Naive thymus-derived CD4-positive, alpha-beta T cell (primary cell): Measurements from ENCODE around the gene SLC50A1. TPM values are rescaled to one million over a fixed set of nuclear protein-coding genes. Genes with fewer than 3 reads are reported as not detected.

ENCODE experiments used
- ATAC-seq: fragments of 150-1000 bp; cut with Tn5 transposase; 2 replicates; pipeline ENCODE4 v1.10.0; 2021; ENCODE audit warnings: mild to moderate bottlenecking, moderate library complexity
- CTCF ChIA-PET: fragments of 350-600 bp; sonication (Branson Sonifier 250); formaldehyde crosslinking; loops from one replicate; lab custom pipeline; 2021; ENCODE audit warnings: antibody characterized with exemption; lab: Charles Lee
- POLR2A ChIA-PET: fragments of 350-600 bp; sonication (Branson Sonifier 250); formaldehyde crosslinking; loops from one replicate; lab custom pipeline; 2021; ENCODE audit warnings: antibody characterized with exemption, inconsistent platforms; lab: Charles Lee
- DNase-seq, 9 donors: peaks; one replicate each; pipeline versions ENCODE4 v3.0.0 to v3.0.0-alpha.2; 2020 to 2022; ENCODE audit warnings: mixed read lengths in 1 of 9
- H3K27ac ChIP-seq: one replicate; pipeline ENCODE4 v1.7.0; 2013; ENCODE audit warnings: mild to moderate bottlenecking, low read depth, low read length, moderate library complexity
- H3K27me3 ChIP-seq, 2 donors: one replicate each; pipeline ENCODE4 v1.7.0; 2013; ENCODE audit warnings: low read length in 2 of 2, mild to moderate bottlenecking in 2 of 2, moderate library complexity in 2 of 2; ENCODE audit not compliant: control insufficient read depth in 2 of 2, insufficient read depth in 2 of 2
- H3K36me3 ChIP-seq, 3 experiments: 1 replicate in 2 of 3; 2 replicates in 1 of 3; pipeline ENCODE4 v1.7.0; 2013; ENCODE audit warnings: low read length in 3 of 3, mild to moderate bottlenecking in 3 of 3, moderate library complexity in 1 of 3; ENCODE audit not compliant: insufficient read depth in 3 of 3, control insufficient read depth in 2 of 3
- H3K4me1 ChIP-seq, 2 donors: one replicate each; pipeline ENCODE4 v1.7.0; 2013; ENCODE audit warnings: low read length in 2 of 2, mild to moderate bottlenecking in 2 of 2, moderate library complexity in 1 of 2; ENCODE audit not compliant: control insufficient read depth in 2 of 2, insufficient read depth in 2 of 2
- H3K4me3 ChIP-seq: 2 replicates; pipeline ENCODE4 v1.7.0; 2013; ENCODE audit warnings: mild to moderate bottlenecking, low read length
- H3K9me3 ChIP-seq, 3 experiments: 1 replicate in 2 of 3; 2 replicates in 1 of 3; pipeline ENCODE4 v1.7.0; 2013; ENCODE audit warnings: low read length in 3 of 3; ENCODE audit not compliant: control insufficient read depth in 2 of 3
- H3K27ac Mint-ChIP-seq, 9 donors: one replicate each; pipeline ENCODE4 v1.8.0; 2020 to 2022; ENCODE audit warnings: mixed read lengths in 9 of 9, mild to moderate bottlenecking in 8 of 9, moderate library complexity in 5 of 9, inconsistent platforms in 2 of 9
- H3K27me3 Mint-ChIP-seq, 5 donors: one replicate each; pipeline ENCODE4 v1.8.0; 2021 to 2022; ENCODE audit warnings: mixed read lengths in 5 of 5, mild to moderate bottlenecking in 1 of 5
- H3K36me3 Mint-ChIP-seq, 5 donors: one replicate each; pipeline ENCODE4 v1.8.0; 2020 to 2022; ENCODE audit warnings: mixed read lengths in 5 of 5, mild to moderate bottlenecking in 3 of 5, inconsistent platforms in 1 of 5
- H3K4me1 Mint-ChIP-seq, 7 donors: one replicate each; pipeline ENCODE4 v1.8.0; 2020 to 2022; ENCODE audit warnings: mixed read lengths in 7 of 7, mild to moderate bottlenecking in 3 of 7, inconsistent platforms in 1 of 7
- H3K4me3 Mint-ChIP-seq, 10 donors: one replicate each; pipeline ENCODE4 v1.8.0; 2020 to 2022; ENCODE audit warnings: mild to moderate bottlenecking in 10 of 10, mixed read lengths in 10 of 10, moderate library complexity in 6 of 10, inconsistent platforms in 2 of 10
- H3K9me3 Mint-ChIP-seq, 11 donors: one replicate each; pipeline ENCODE4 v1.8.0; 2020 to 2022; ENCODE audit warnings: mixed read lengths in 11 of 11, mild to moderate bottlenecking in 4 of 11, inconsistent platforms in 1 of 11, moderate library complexity in 1 of 11
- intact Hi-C, 2 donors: fragments of 100-400 bp; cut with micrococcal nuclease; formaldehyde crosslinking; loops; one replicate each; pipeline ENCODE4 v1.15.1; 2023
- polyA plus RNA-seq, 2 donors: library from polyadenylated mRNA; unstranded; fragments of 300-500 nt; fragmentation: Illumina TruSeq; gene quantifications; one replicate each; pipeline ENCODE4 v1.2.3, GENCODE V29; 2021
- total RNA-seq, 6 experiments: library from RNA in 5 of 6; stranded (reverse) in 5 of 6; gene quantifications; 1 replicate in 5 of 6; 2 replicates in 1 of 6; pipeline ENCODE4 v1.2.3 and lab custom pipeline; 2021 to 2026

Gene SLC50A1
- total and polyA plus RNA-seq, 7 experiments from 2014 or later = 21.1 to 64.8 (median 26.6) TPM

GRCh38 chr1:155121249-155121648, 14.4 kb upstream of the SLC50A1 start:
- no peaks in the 10 kb centered on the region for H3K36me3 ChIP-seq
- CTCF ChIA-PET = interaction anchor here (0.5 to 0.9 kb wide), 3 partner anchors 11 to 517 kb away, joined by 3 to 5 read pairs (median 4); no protein-coding TSS in a partner anchor
- no peaks in the 10 kb centered on the region for H3K27me3 ChIP-seq
- H3K27ac ChIP-seq = no peak overlapping the region
- POLR2A ChIA-PET = no interaction called here
- no peaks in the 10 kb centered on the region for H3K9me3 ChIP-seq
- H3K27ac Mint-ChIP-seq = peak overlapping the region in 1 of 9 donors; percentile 83
- H3K27me3 Mint-ChIP-seq = peaks cover 0 to 52% (median 0%) of the 10 kb centered on the region in 5 donors
- H3K4me3 ChIP-seq = no peak overlapping the region
- DNase-seq (no peak), ATAC-seq (no peak)
- intact Hi-C loops = no loop called here
- H3K36me3 Mint-ChIP-seq = no peaks in the 10 kb centered on the region
- no peak overlapping the region for H3K4me3 Mint-ChIP-seq
- no peaks in the 10 kb centered on the region for H3K4me1 ChIP-seq
- H3K9me3 Mint-ChIP-seq = no peaks in the 10 kb centered on the region
- no peaks in the 10 kb centered on the region for H3K4me1 Mint-ChIP-seq

DNA sequence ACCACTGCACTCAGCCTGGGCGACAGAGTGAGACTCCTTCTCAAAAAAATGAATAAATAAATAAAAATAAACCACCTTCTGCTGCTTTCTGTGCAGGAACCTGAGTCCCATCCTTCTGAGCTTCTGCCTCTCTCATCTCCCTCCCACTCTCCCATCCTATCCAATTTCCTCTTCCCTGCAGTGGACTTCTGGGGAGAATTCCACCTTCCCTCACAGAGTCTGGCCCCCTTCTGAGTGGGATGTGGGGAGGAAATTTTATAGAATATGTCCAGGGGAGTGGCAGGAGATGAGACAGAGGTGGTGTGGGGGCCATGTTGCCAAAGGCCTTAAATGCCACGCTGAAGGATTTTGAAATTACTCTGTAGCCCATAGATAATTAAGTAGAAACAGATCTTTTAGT, 13.3 kb upstream of the SLC50A1 start:
- H3K4me1 ChIP-seq = peaks cover 0 to 7% of the 10 kb centered on the region in 2 donors
- H3K27me3 Mint-ChIP-seq = peaks cover 0 to 63% (median 6%) of the 10 kb centered on the region in 5 donors
- H3K27ac ChIP-seq = no peak overlapping the region
- H3K9me3 ChIP-seq = no peaks in the 10 kb centered on the region
- H3K27me3 ChIP-seq = no peaks in the 10 kb centered on the region
- peaks cover 0 to 2% (median 0%) of the 10 kb centered on the region in 5 donors for H3K36me3 Mint-ChIP-seq
- POLR2A ChIA-PET = no interaction called here
- ATAC-seq (no peak), DNase-seq (no peak)
- H3K36me3 ChIP-seq = no peaks in the 10 kb centered on the region
- peaks cover 6 to 8% (median 7%) of the 10 kb centered on the region in 7 donors for H3K4me1 Mint-ChIP-seq
- H3K4me3 Mint-ChIP-seq = no peak overlapping the region
- H3K27ac Mint-ChIP-seq = no peak overlapping the region
- intact Hi-C loops = no loop called here
- CTCF ChIA-PET = no interaction called here
- no peak overlapping the region for H3K4me3 ChIP-seq
- H3K9me3 Mint-ChIP-seq = no peaks in the 10 kb centered on the region

- Mint-ChIP-seq H3K27ac (no peak overlapping the region), H3K9me3 (no peaks in the 10 kb centered on the region), H3K4me3 (no peak overlapping the region), H3K27me3 (peaks cover 0 to 72% (median 7%) of the 10 kb centered on the region in 5 donors), H3K36me3 (peaks cover 0 to 2% (median 0%) of the 10 kb centered on the region in 5 donors), H3K4me1 (peaks cover 15 to 20% (median 17%) of the 10 kb centered on the region in 7 donors)
- no peak for ATAC-seq
- H3K27me3 ChIP-seq = no peaks in the 10 kb centered on the region
- H3K4me3 ChIP-seq = no peak overlapping the region
- DNase-seq = no peak
- no peaks in the 10 kb centered on the region for H3K9me3 ChIP-seq
- H3K4me1 ChIP-seq = peaks cover 10 to 19% of the 10 kb centered on the region in 2 donors
- no peaks in the 10 kb centered on the region for H3K36me3 ChIP-seq
- ChIA-PET CTCF (no interaction called here), POLR2A (no interaction called here)
- H3K27ac ChIP-seq = no peak overlapping the region
- intact Hi-C loops = no loop called here
These were observed 11.9 kb upstream of the SLC50A1 start for GRCh38 chr1:155123801-155124200.

- Mint-ChIP-seq H3K27ac (no peak overlapping the region), H3K4me3 (peak overlapping the region in 2 of 10 donors; percentile 36 to 42), H3K27me3 (peaks cover 0 to 77% (median 7%) of the 10 kb centered on the region in 5 donors), H3K4me1 (peaks cover 20 to 30% (median 26%) of the 10 kb centered on the region in 7 donors), H3K36me3 (peaks cover 0 to 2% (median 0%) of the 10 kb centered on the region in 5 donors), H3K9me3 (no peaks in the 10 kb centered on the region)
- Histone ChIP-seq H3K36me3 (no peaks in the 10 kb centered on the region), H3K27me3 (peaks cover 0 to 5% of the 10 kb centered on the region in 2 donors), H3K27ac (no peak overlapping the region), H3K4me3 (no peak overlapping the region), H3K4me1 (peaks cover 20 to 24% of the 10 kb centered on the region in 2 donors), H3K9me3 (no peaks in the 10 kb centered on the region)
- no peak for DNase-seq
- POLR2A ChIA-PET = no interaction called here
- intact Hi-C loops = no loop called here
- CTCF ChIA-PET = interaction anchor here (0.5 to 1.8 kb wide), 3 partner anchors 48 to 83 kb away, joined by 3 to 4 read pairs (median 4); partner anchors contain the start of gene THBS3
- no peak for ATAC-seq
These were observed 10.9 kb upstream of the SLC50A1 start for GRCh38 chr1:155124503-155125463.

DNA sequence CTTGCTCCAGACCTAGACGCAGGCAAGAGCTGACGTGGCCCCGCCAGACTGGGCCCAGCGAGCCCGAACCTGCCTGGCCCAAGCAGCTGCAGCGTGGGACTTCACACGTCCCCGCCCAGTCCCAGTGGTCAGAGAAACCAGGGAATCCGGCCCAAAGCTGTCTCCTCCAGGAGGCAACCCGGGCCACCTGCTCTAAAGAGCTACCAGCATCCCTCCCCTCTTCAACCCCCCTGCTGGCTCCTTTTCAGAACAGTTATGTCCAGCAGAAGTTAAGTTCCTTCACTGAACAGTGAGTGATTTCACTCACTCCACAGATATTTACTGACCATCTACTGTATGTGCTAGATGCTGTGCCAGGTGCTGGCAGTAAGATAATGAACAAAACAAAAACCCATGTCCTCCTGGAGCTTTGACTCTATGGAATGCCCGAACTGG, 10.1 kb upstream of the SLC50A1 start:
- Histone ChIP-seq H3K4me3 (no peak overlapping the region), H3K27me3 (peaks cover 0 to 6% of the 10 kb centered on the region in 2 donors), H3K9me3 (no peaks in the 10 kb centered on the region), H3K4me1 (peaks cover 24 to 26% of the 10 kb centered on the region in 2 donors), H3K27ac (no peak overlapping the region), H3K36me3 (no peaks in the 10 kb centered on the region)
- H3K4me1 Mint-ChIP-seq = peaks cover 20 to 37% (median 32%) of the 10 kb centered on the region in 7 donors
- ChIA-PET CTCF (interaction anchor here (0.5 to 1.8 kb wide), 3 partner anchors 47 to 82 kb away, joined by 3 to 4 read pairs (median 4); partner anchors contain the start of gene THBS3), POLR2A (interaction anchor here (1.1 to 1.2 kb wide), 2 partner anchors 9 to 65 kb away, joined by 3 to 4 read pairs; no protein-coding TSS in a partner anchor)
- no peak for ATAC-seq
- no peak overlapping the region for H3K27ac Mint-ChIP-seq
- intact Hi-C loops = no loop called here
- peak overlapping the region in 5 of 10 donors; percentile 37 to 53 (median 45) for H3K4me3 Mint-ChIP-seq
- H3K9me3 Mint-ChIP-seq = no peaks in the 10 kb centered on the region
- peaks cover 0 to 2% (median 0%) of the 10 kb centered on the region in 5 donors for H3K36me3 Mint-ChIP-seq
- DNase-seq = no peak
- H3K27me3 Mint-ChIP-seq = peaks cover 0 to 75% (median 7%) of the 10 kb centered on the region in 5 donors

DNA sequence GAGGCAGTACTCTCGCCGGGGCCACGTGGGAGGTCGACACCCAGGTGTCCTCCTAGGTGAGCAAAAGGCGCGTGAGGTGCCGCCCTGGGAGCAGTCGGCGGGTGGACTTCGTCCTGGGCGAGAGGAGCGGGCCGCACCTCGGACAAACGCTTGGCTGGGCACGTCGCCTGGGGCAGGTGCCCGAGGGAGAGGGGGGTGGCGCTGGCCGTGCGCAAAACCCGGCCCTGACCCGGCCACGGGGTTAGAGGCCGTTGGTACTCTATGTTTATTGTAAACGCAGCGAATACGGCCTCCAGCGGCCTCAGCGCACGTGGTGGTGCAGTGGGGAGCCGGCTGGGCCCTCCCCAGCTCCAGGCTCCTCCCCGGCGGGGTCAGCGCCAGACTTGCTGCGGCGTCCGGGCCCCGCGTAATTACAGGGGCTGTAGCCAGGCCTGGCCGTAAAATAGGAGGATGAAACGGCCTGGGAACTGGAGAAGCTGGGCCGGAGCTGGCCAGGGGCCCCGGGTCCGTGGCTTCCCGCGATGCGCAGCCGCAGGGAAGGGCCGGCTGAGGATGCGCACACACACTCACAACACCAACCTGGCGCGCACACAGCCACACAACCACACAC, 9.6 kb upstream of the SLC50A1 start:
- Mint-ChIP-seq H3K4me1 (peaks cover 20 to 42% (median 35%) of the 10 kb centered on the region in 7 donors), H3K27ac (no peak overlapping the region), H3K27me3 (peaks cover 0 to 75% (median 7%) of the 10 kb centered on the region in 5 donors), H3K4me3 (peak overlapping the region in 8 of 10 donors; percentile 37 to 97 (median 88)), H3K36me3 (peaks cover 0 to 2% (median 0%) of the 10 kb centered on the region in 5 donors), H3K9me3 (no peaks in the 10 kb centered on the region)
- no peak overlapping the region for H3K4me3 ChIP-seq
- DNase-seq = no peak
- H3K4me1 ChIP-seq = peaks cover 24 to 27% of the 10 kb centered on the region in 2 donors
- ChIA-PET POLR2A (interaction anchor here (1.1 to 1.2 kb wide), 2 partner anchors 9 to 66 kb away, joined by 3 to 4 read pairs; no protein-coding TSS in a partner anchor), CTCF (interaction anchor here (0.9 to 1.8 kb wide), 3 partner anchors 35 to 48 kb away, joined by 3 to 4 read pairs (median 4); no protein-coding TSS in a partner anchor)
- no peak overlapping the region for H3K27ac ChIP-seq
- peaks cover 0 to under 1% (median 0%) of the 10 kb centered on the region in 3 experiments for H3K36me3 ChIP-seq
- no peak for ATAC-seq
- peaks cover 0 to 6% of the 10 kb centered on the region in 2 donors for H3K27me3 ChIP-seq
- intact Hi-C loops = no loop called here
- H3K9me3 ChIP-seq = no peaks in the 10 kb centered on the region
